Hypothalamus (tissue), 51 donors: ENCODE results near the gene PLEKHM2.

Experiments
- DNase-seq, 51 donors: peaks; one replicate each; lab custom pipeline; 2025; lab: John Stamatoyannopoulos, UW

Gene PLEKHM2

GRCh38 chr1:15724949-15725880 lies 41.1 kb downstream of the PLEKHM2 start:
- no peak for DNase-seq

GRCh38 chr1:15726508-15726907 lies 42.4 kb downstream of the PLEKHM2 start:
- DNase-seq = no peak

DNA sequence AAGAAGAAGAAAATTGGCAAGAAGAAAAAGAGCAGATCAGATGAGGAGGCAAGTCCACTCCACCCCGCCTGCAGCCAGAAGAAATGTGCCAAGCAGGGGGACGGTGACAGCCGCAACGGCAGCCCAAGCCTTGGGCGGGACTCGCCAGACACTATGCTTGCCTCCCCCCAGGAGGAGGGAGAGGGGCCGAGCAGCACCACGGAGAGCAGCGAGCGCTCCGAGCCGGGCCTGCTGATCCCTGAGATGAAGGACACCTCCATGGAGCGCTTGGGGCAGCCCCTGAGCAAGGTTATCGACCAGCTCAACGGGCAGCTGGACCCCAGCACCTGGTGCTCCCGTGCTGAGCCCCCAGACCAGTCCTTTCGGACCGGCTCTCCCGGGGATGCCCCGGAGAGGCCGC lies 42.9 kb downstream of the PLEKHM2 start:
- no peak for DNase-seq

DNA sequence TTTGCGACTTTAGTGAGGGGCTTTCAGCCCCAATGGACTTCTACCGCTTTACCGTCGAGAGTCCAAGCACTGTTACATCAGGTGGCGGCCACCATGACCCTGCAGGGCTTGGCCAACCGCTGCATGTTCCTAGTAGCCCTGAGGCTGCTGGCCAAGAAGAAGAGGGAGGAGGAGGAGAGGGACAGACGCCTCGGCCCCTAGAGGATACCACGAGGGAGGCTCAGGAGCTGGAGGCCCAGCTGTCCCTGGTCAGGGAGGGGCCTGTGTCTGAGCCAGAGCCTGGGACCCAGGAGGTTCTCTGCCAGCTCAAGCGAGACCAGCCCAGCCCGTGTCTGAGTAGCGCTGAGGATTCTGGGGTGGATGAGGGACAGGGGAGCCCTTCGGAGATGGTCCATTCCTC lies 43.3 kb downstream of the PLEKHM2 start:
- DNase-seq = no peak

DNA sequence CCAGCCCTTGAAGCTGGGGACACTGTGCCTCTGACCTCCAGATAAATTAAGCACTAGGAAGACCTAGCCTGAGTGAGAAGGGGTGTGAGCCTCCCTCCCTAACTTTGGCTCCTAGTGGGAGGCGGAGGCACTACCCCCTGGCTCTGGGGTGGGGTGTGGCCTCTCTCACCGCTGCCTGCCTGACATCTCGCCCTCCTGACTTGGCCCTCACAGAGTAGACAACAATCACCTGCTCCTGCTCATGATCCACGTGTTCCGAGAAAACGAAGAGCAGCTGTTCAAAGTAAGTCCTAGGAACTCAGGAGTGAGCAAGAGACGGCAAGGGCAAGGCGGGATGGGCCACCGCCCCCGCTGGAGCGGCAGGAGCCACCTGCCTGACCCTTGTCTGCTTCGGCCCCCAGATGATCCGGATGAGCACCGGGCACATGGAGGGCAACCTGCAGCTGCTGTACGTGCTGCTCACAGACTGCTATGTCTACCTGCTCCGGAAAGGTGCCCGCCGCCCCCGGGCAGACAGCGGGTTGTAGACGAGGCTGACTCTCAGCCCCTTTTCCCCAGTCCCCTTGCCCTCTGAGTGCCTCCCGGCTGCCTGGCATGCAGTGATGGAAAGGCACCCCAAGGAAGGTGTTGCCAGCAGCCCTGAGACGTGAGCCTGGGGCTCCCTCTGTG lies 43.9 kb downstream of the PLEKHM2 start:
- DNase-seq = no peak

GRCh38 chr1:15728937-15729657 lies 45.0 kb downstream of the PLEKHM2 start:
- no peak for DNase-seq

DNA sequence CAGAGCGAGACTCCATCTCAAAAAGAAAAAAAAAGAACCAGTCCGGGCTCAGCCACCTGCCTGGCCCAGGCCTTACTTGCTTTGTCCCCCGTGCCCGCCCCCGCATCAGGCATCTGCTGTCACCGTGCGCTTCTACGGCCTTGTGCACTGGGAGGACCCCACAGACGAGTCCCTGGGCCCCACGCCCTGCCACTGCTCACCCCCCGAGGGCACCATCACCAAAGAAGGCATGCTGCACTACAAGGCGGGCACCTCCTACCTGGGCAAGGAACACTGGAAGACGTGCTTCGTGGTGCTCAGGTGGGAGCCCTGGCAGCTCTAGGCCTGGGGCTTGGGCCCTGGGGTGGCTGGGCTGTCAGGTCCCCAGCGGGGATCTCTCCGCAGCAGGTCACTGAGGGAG lies 46.3 kb downstream of the PLEKHM2 start:
- no peak for DNase-seq

GRCh38 chr1:15730936-15731335 lies 46.8 kb downstream of the PLEKHM2 start:
- DNase-seq = no peak

DNA sequence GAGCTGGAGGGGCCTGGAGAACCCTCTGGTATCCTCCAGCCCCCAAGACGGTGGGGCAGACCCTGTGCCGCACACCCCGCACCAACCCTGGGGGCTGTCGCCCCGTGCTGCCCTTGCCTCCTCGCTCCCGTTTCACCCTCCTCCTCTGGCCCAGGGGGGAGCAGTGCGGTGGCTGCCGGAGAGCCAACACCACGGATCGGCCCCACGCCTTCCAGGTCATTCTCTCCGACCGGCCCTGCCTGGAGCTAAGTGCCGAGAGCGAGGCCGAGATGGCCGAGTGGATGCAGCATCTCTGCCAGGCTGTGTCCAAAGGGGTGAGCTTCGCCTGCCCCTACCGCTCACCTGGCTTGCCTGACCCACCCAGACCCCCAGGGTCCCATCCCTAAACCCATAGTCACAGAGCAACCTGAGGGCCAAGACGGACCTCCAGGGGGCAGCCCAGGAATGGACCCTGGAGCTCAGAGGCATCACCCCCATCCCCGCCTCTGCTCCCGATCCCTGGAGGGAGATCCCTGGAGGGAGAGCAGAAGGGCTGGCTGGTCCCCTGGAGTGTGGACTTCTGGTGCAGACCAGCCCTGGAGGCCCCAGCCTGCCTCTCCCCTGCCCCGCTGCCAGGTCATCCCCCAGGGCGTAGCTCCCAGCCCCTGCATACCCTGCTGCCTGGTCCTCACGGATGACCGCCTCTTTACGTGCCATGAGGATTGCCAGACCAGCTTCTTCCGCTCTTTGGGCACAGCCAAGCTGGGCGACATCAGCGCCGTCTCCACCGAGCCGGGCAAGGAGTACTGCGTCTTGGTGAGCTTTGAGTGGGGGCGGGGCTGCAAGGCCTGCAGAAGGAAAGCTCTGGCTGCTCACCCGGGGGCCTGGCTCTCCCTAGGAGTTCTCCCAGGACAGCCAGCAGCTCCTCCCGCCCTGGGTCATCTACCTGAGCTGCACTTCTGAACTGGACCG lies 47.9 kb downstream of the PLEKHM2 start:
- DNase-seq = peak in 2 of 51 donors; percentile 6 to 11

GRCh38 chr1:15732686-15733081 lies 48.6 kb downstream of the PLEKHM2 start:
- DNase-seq = no peak

GRCh38 chr1:15733218-15733725 lies 49.2 kb downstream of the PLEKHM2 start:
- no peak for DNase-seq

DNA sequence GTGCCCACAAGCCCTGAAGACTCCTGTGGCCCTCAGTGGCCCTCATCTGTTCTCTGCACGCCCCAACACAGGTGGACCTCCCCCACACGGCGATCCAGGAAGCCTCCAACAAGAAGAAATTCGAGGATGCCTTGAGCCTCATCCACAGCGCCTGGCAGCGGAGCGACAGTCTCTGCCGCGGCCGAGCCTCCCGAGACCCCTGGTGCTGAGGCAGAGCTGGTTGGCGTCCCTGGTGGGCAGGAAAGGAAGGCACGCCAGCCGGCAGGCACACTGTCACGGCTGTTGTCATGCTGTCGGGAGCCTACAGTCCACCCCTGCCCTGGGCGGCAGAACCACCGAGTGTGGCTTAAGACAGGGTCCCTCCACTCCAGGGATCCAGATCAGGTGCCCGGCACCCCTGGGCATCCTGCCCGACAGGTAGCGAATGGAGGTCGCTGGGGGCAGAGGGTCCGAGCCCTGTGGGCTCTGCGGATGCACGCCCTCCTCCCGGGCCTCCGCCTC lies 49.7 kb downstream of the PLEKHM2 start:
- DNase-seq = no peak

DNA sequence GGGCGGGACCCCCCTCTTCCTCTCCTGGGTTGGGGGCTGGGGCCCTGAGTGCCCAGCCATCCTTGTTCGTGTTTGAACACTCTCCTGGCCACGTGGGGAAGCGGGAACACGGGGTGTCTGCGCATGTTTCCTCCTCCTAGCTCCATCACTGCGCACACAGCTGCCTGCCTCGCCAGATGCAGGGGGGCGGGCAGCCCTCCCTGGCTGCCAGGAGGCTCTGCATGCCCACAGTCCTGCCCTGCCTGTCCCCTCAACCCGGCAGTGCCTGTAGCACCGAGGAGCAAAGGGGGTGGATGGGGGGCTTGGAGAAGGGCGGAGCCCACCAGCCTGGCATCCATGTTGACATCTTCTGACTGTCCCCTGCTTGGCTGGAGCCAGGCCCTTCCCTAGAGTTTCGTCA lies 50.2 kb downstream of the PLEKHM2 start:
- no peak for DNase-seq

- no peak for DNase-seq
Observed at GRCh38 chr1:15734901-15735300, 50.8 kb downstream of the PLEKHM2 start.

- no peak for DNase-seq
Observed at GRCh38 chr1:15735304-15736037, 51.4 kb downstream of the PLEKHM2 start.

GRCh38 chr1:15736038-15736891 lies 52.1 kb downstream of the PLEKHM2 start, which contains the start of gene SLC25A34:
SLC25A34 (plus strand) TSS chr1:15736258; CDS start chr1:15736486, 228 bp downstream.
- DNase-seq = peak in 15 of 51 donors; percentile 5 to 62 (median 22)

- no peak for DNase-seq
Observed at GRCh38 chr1:15736892-15737261, 52.8 kb downstream of the PLEKHM2 start.
